ENCODE data around the gene ZBTB20.

The ZBTB20 gene

GRCh38 chr3:114848643-114849350, 298.3 kb downstream of the ZBTB20 start:
- DNase-seq (ENCODE audit: low spot score): no peak
- no peak for TF ChIP-seq CTCF (IDR thresholded peaks at IDR 0.05; ENCODE audit: borderline replicate concordance, control extremely low read depth, extremely low read depth, insufficient read depth, missing control alignments)
- in situ Hi-C loops (cut with MboI; ENCODE audit: low sequenced_read_pairs, unreplicated experiment): loop anchor here (25.0 kb wide), 3 partner anchors 239 to 964 kb away; no protein-coding TSS in a partner anchor

GRCh38 chr3:114848082-114848481, 299.0 kb downstream of the ZBTB20 start:
- TF ChIP-seq CTCF (IDR thresholded peaks at IDR 0.05; ENCODE audit: borderline replicate concordance, control extremely low read depth, extremely low read depth, insufficient read depth, missing control alignments): no peak
- DNase-seq (ENCODE audit: low spot score): no peak
- in situ Hi-C loops (cut with MboI; ENCODE audit: low sequenced_read_pairs, unreplicated experiment): loop anchor here (25.0 kb wide), 3 partner anchors 239 to 964 kb away; no protein-coding TSS in a partner anchor

GRCh38 chr3:114847564-114847963, 299.5 kb downstream of the ZBTB20 start:
- TF ChIP-seq CTCF (IDR thresholded peaks at IDR 0.05; ENCODE audit: borderline replicate concordance, control extremely low read depth, extremely low read depth, insufficient read depth, missing control alignments): no peak
- in situ Hi-C loops (cut with MboI; ENCODE audit: low sequenced_read_pairs, unreplicated experiment): loop anchor here (25.0 kb wide), 3 partner anchors 240 to 965 kb away; no protein-coding TSS in a partner anchor
- no peak for DNase-seq (ENCODE audit: low spot score)

GRCh38 chr3:114846779-114847178, 300.3 kb downstream of the ZBTB20 start:
- in situ Hi-C loops (cut with MboI; ENCODE audit: low sequenced_read_pairs, unreplicated experiment): loop anchor here (25.0 kb wide), 3 partner anchors 241 to 966 kb away; no protein-coding TSS in a partner anchor
- no peak for DNase-seq (ENCODE audit: low spot score)
- no peak for TF ChIP-seq CTCF (IDR thresholded peaks at IDR 0.05; ENCODE audit: borderline replicate concordance, control extremely low read depth, extremely low read depth, insufficient read depth, missing control alignments)

- DNase-seq (ENCODE audit: low spot score): no peak
- in situ Hi-C loops (cut with MboI; ENCODE audit: low sequenced_read_pairs, unreplicated experiment): loop anchor here (25.0 kb wide), 3 partner anchors 241 to 966 kb away; no protein-coding TSS in a partner anchor
- TF ChIP-seq CTCF (IDR thresholded peaks at IDR 0.05; ENCODE audit: borderline replicate concordance, control extremely low read depth, extremely low read depth, insufficient read depth, missing control alignments): no peak
Measured at GRCh38 chr3:114846252-114846651, 300.8 kb downstream of the ZBTB20 start.

DNA sequence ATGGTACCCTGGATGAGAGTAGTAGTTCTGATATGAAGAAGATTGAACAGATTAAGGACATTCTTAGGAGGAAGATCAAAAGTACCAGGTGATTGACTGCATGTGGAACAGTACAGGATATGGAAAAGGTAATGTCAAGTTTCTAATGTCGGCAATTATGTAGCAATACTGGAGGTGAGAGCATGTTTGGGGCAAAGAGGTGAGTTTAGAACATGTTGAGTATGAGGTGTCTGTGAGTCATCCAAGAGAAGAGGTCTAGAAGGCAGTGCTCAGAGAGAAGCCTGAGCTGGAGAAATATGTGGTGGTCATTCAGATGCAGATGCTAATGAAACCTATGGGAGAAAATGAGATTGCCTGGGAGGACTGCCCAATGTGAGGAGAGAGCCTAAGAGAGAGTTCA, 305.6 kb downstream of the ZBTB20 start:
- in situ Hi-C loops (cut with MboI; ENCODE audit: low sequenced_read_pairs, unreplicated experiment): loop anchor here (25.0 kb wide), 3 partner anchors 246 to 971 kb away; no protein-coding TSS in a partner anchor
- TF ChIP-seq CTCF (IDR thresholded peaks at IDR 0.05; ENCODE audit: borderline replicate concordance, control extremely low read depth, extremely low read depth, insufficient read depth, missing control alignments): no peak
- DNase-seq (ENCODE audit: low spot score): no peak

Measured in GM13976 (cell line).